Activated CD4-positive, alpha-beta T cell treated with anti-CD3 and anti-CD28 coated beads for 24 hours (primary cell): ENCODE measurements around the gene APMAP.
"Not testable (repeated sequence)": the region's sequence is repeated elsewhere in the genome, so short reads cannot be mapped to it uniquely, and the experiment has no call there.

ENCODE experiments used
- DNase-seq, 2 donors: peaks; one replicate each; pipeline ENCODE4 v3.0.0-alpha.2; 2020; ENCODE audit warnings: low read depth in 2 of 2

The APMAP gene

GRCh38 chr20:24930724-24931688 is 61.5 kb downstream of the APMAP start:
- not testable (repeated sequence) for DNase-seq

DNA sequence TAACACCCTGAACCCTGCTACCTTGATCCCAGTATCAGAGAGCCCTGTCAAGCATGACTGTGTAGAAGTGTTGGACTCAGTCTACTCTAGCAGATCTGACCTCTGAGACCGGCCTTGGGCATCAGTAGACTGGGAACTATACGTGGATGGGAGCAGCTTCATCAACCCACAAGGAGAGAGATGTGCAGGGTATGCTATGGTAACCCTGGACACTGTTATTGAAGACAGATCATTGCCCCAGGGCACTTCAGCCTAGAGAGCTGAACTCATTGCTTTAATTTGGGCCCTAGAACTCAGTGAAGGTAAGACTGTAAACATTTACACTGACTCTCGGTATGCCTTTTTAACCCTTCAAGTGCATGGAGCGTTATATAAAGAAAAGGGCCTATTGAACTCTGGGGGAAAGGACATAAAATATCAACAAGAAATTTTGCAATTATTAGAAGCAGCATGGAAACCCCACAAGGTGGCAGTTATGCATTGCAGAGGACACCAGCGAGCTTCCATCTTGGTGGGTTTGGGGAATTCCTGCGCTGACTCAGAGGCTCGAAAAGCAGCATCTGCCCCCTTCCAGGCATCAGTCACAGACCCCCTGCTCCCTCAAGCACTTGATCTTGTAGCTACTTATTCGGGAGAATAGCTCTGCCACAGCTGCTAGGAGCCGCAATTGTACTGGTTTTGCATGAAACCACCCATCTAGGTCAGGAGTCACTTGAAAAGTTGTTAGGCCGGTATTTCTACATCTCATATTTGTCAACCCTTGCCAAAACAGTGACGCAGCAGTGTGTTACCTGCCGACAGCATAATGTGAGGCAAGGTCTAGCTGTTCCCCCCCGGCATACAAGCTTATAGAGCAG is 62.5 kb downstream of the APMAP start:
- DNase-seq, result not testable (repeated sequence)

DNA sequence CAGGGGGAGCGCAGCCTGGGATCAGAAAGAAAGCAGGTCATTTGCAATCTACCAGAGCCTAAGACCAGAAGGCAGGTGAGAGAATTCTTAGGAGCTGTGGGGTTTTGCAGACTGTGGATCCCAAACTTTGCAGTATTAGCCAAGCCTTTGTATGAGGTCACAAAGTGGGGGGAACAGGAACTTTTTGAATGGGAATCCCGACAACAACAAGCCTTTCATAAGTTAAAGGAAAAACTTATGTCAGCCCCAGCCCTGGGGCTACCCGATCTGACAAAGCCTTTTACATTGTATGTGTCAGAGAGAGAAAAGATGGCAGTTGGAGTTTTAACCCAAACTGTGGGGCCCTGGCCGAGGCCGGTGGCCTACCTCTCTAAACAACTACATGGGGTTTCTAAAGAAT is 63.3 kb downstream of the APMAP start:
- DNase-seq, result not testable (repeated sequence)

- not testable (repeated sequence) for DNase-seq
Observed at GRCh38 chr20:24920706-24921105, 71.8 kb downstream of the APMAP start.

DNA sequence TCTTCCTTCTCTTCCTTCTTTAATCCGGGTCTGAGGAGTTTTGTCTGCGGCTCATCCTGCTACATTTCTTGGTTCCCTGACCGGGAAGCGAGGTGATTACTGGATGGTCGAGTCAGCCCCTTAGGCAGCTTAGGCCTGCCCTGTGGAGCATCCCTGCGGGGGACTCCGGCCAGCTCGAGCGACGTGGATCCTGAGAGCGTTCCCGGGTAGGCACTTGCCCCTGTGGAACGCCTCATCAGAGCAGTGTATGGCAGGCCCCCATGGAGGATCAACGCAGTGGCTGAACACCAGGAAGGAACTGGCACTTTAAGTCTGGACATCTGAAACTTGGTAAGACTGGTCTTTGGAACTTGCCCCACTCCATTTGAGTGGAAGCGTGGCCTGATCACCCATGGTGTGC is 72.9 kb downstream of the APMAP start:
- not testable (repeated sequence) for DNase-seq

DNA sequence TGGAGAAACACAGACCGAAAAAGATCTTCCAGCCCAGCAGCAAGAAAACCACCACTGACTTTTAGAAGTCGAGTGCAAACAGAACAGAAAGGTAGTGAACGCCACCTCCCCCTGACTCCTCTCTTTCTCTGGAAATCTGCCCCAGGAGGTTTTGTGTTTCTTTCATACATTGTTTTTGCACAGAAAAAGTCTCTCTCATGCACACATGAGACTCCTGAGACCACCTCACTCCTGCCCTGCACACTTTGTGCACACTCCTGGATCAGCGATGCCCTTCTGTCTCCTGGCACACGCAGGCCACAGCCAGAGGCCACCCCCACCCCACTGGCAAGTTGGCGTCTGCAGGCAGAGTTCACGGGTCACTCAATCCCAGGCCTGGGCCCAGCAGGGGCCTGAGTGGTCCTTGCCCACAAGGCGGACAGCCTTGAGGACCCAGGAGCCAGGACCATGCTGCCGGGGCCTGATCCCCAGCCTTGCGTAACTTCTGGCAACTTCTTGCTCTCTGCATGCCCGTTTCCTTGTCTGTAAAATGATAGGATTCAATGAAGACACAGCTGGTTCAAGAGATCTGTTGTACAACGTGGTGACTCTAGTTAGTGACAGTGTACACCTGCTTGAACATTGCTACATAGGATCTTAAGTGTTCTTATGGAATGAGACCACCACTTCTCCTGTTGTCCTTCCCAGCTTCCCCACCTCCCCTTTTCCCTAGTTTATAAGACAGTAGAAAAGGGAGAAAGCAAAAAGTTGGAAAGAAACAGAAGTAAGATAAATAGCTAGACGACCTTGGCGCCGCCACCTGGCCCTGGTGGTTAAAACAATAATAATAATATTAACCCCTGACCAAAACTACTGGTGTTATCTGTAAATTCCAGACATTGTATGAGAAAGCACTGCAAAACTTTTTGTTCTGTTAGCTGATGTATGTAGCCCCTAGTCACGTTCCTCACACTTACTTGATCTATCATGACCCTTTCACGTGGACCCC is 73.7 kb downstream of the APMAP start:
- DNase-seq, result no peak

- DNase-seq, result peak; percentile 20 to 44
Observed at GRCh38 chr20:24917797-24918578, 74.6 kb downstream of the APMAP start.

DNA sequence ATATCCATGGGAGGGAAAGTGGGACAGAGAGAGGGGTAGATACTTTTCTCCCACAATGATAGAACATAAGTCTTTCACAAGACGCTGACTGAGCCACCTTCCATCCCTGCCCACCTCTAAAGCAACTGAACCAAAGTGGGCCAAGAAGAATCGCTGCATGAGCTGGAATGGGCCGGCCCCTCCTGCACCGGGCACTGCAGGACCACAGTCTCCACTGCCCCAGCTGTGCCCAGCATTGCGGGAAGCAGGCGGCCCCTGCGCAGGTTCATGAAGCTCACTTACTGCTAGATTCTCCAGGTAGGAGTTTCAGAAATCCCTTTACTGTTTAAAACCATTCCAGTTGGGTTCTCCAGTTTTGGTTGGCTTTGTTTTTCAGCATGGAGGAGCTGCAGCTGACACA is 75.5 kb downstream of the APMAP start:
- no peak for DNase-seq

- no peak for DNase-seq
Observed at GRCh38 chr20:24916412-24916811, 76.1 kb downstream of the APMAP start.

- DNase-seq, result no peak
Observed at GRCh38 chr20:24915892-24916291, 76.7 kb downstream of the APMAP start.

DNA sequence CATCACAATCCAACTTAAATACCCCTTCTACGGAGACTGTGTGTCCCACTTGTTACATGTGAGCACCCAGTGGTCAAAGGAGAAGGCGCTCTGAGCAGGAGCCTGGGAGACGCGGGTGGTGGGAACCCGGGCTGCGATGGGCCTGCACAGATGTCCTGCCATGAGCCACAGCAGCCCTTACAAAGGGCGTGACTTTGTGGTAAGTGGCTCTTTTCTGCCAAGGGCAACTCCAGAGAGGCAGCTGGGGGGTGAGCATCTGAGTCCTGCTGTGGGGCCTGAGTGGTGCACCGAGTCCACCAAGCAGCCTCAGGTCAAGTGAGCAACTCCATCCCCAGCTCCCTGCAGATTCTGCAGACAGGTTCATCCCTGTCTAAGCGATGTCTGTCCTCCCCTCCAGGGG is 77.1 kb downstream of the APMAP start:
- DNase-seq, result no peak

- DNase-seq, result no peak
Observed at GRCh38 chr20:24914388-24915241, 77.9 kb downstream of the APMAP start.

GRCh38 chr20:24913076-24913628 is 79.4 kb downstream of the APMAP start:
- no peak for DNase-seq
